ENCODE measurements around the gene IFNL2. TPM values are rescaled to one million over a fixed set of nuclear protein-coding genes. Genes with fewer than 3 reads are reported as not detected.

The IFNL2 gene
- total RNA-seq, 1 experiment from 2014 or later, result not detected

GRCh38 chr19:39306075-39306474 lies 37.9 kb downstream of the IFNL2 start:
- intact Hi-C loops (cut with micrococcal nuclease; ENCODE audit: unreplicated experiment), result no loop called here
- peak overlapping the region; percentile 91 for H3K27ac Mint-ChIP-seq (ENCODE audit: unreplicated experiment)
- peaks cover 60% of the 10 kb centered on the region for H3K36me3 Mint-ChIP-seq (ENCODE audit: insufficient read depth, unreplicated experiment)
- no peaks in the 10 kb centered on the region for H3K9me3 Mint-ChIP-seq (ENCODE audit: unreplicated experiment)
- CTCF ChIA-PET, result interaction anchor here (0.6 kb wide), 1 partner anchor 55 kb away, joined by 9 read pairs; no protein-coding TSS in a partner anchor
- H3K4me3 Mint-ChIP-seq (ENCODE audit: unreplicated experiment), result peak overlapping the region; percentile 86
- peaks cover 65% of the 10 kb centered on the region for H3K4me1 ChIP-seq
- POLR2A ChIA-PET, result no interaction called here
- H3K27me3 ChIP-seq (replicated peaks; ENCODE audit: control insufficient read depth, insufficient read depth, low read length), result no peaks in the 10 kb centered on the region
- TF ChIP-seq, protein P1, sequence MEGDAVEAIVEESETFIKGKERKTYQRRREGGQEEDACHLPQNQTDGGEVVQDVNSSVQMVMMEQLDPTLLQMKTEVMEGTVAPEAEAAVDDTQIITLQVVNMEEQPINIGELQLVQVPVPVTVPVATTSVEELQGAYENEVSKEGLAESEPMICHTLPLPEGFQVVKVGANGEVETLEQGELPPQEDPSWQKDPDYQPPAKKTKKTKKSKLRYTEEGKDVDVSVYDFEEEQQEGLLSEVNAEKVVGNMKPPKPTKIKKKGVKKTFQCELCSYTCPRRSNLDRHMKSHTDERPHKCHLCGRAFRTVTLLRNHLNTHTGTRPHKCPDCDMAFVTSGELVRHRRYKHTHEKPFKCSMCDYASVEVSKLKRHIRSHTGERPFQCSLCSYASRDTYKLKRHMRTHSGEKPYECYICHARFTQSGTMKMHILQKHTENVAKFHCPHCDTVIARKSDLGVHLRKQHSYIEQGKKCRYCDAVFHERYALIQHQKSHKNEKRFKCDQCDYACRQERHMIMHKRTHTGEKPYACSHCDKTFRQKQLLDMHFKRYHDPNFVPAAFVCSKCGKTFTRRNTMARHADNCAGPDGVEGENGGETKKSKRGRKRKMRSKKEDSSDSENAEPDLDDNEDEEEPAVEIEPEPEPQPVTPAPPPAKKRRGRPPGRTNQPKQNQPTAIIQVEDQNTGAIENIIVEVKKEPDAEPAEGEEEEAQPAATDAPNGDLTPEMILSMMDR (IDR thresholded peaks at IDR 0.05; ENCODE audit: insufficient read depth in 1 of 2, low read depth in 1 of 2, low read length in 1 of 2, severe bottlenecking in 1 of 2, unreplicated experiment in 1 of 2), result no peak
- H3K9me3 ChIP-seq, result no peaks in the 10 kb centered on the region
- peaks cover 59% of the 10 kb centered on the region for H3K4me1 Mint-ChIP-seq (ENCODE audit: low read depth, unreplicated experiment)
- no peaks in the 10 kb centered on the region; the same call in 1 of the 2 replicates for H3K36me3 ChIP-seq (ENCODE audit: control insufficient read depth, insufficient read depth, low read length)
- no peak overlapping the region for H3K4me3 ChIP-seq (ENCODE audit: low read depth, low read length)
- DNase-seq, result no peak
- no peaks in the 10 kb centered on the region for H3K27me3 Mint-ChIP-seq (ENCODE audit: insufficient read depth, unreplicated experiment)
- BruUV-seq (replicated peaks), result no TSS peak

DNA sequence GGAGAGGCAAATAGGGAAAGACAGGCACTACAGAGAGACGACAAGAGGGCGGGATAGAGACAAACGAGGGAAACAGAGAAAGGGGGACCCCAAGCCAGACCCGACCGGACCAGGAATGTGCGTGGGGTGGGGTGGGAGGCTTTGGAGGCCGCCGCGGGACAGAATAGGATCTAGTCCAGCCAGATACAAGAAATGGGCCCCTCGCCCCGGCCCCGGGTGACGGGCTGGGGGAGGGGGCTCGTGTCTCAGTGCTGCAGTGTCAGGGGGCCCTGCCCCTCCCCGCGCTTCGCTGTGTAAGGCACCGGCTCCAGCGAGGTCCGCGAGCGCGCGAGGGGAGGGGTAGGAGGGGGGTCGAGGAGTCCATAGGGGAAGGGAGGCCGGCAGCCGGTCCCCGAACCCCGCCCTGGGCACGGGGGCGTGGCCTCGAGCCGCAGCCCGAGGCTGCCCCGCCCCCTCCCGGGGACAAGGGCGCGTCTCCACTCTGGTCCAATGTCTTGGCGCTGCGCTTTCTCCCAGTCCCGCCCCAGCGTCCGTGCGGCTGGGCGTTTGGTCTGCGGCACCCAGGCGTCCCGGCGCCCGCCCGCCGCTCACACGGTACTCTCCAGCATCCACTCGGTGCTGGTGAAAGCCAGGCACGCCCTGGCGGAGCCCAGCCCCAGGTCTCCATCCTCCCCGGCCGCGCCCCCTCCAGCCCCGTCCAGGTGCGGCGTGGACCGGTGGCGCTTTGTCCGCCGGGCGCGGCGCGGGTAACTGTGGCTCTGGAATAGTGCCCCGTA lies 39.0 kb downstream of the IFNL2 start:
- Mint-ChIP-seq H3K27me3 (ENCODE audit: insufficient read depth, unreplicated experiment) (no peaks in the 10 kb centered on the region), H3K4me1 (ENCODE audit: low read depth, unreplicated experiment) (peaks cover 60% of the 10 kb centered on the region), H3K27ac (ENCODE audit: unreplicated experiment) (peak overlapping the region; percentile 91), H3K36me3 (ENCODE audit: insufficient read depth, unreplicated experiment) (peaks cover 71% of the 10 kb centered on the region), H3K4me3 (ENCODE audit: unreplicated experiment) (peak overlapping the region; percentile 86), H3K9me3 (ENCODE audit: unreplicated experiment) (no peaks in the 10 kb centered on the region)
- peak overlapping the region; percentile 65 for H3K4me3 ChIP-seq (ENCODE audit: low read depth, low read length)
- intact Hi-C loops (cut with micrococcal nuclease; ENCODE audit: unreplicated experiment), result no loop called here
- H3K4me1 ChIP-seq, result peaks cover 59% of the 10 kb centered on the region
- peak; percentile 89 to 91 for DNase-seq
- no peaks in the 10 kb centered on the region for H3K9me3 ChIP-seq
- ChIA-PET CTCF (no interaction called here), POLR2A (interaction anchor here (0.7 kb wide), 1 partner anchor 33 kb away, joined by 4 read pairs; no protein-coding TSS in a partner anchor)
- TF ChIP-seq, protein P1 (IDR thresholded peaks at IDR 0.05; ENCODE audit: insufficient read depth in 1 of 2, low read depth in 1 of 2, low read length in 1 of 2, severe bottlenecking in 1 of 2, unreplicated experiment in 1 of 2), result no peak
- H3K36me3 ChIP-seq (ENCODE audit: control insufficient read depth, insufficient read depth, low read length), result no peaks in the 10 kb centered on the region; the same call in 1 of the 2 replicates
- no TSS peak for BruUV-seq (replicated peaks)
- H3K27me3 ChIP-seq (replicated peaks; ENCODE audit: control insufficient read depth, insufficient read depth, low read length), result no peaks in the 10 kb centered on the region

- Histone ChIP-seq H3K4me3 (ENCODE audit: low read depth, low read length) (peak overlapping the region; percentile 65), H3K4me1 (peaks cover 54% of the 10 kb centered on the region), H3K36me3 (ENCODE audit: control insufficient read depth, insufficient read depth, low read length) (no peaks in the 10 kb centered on the region; the same call in 1 of the 2 replicates), H3K9me3 (no peaks in the 10 kb centered on the region), H3K27me3 (replicated peaks; ENCODE audit: control insufficient read depth, insufficient read depth, low read length) (no peaks in the 10 kb centered on the region)
- intact Hi-C loops (cut with micrococcal nuclease; ENCODE audit: unreplicated experiment), result loop anchor here (1.0 to 2.0 kb wide), 2 partner anchors 12 to 57 kb away; partner anchors contain the start of gene LRFN1
- ChIA-PET POLR2A (interaction anchor here (0.7 kb wide), 1 partner anchor 33 kb away, joined by 4 read pairs; no protein-coding TSS in a partner anchor), CTCF (no interaction called here)
- peak in 1 of 2 experiments; percentile 73 for DNase-seq
- TF ChIP-seq, protein P1 (IDR thresholded peaks at IDR 0.05; ENCODE audit: insufficient read depth in 1 of 2, low read depth in 1 of 2, low read length in 1 of 2, severe bottlenecking in 1 of 2, unreplicated experiment in 1 of 2), result peak in 1 of 2 experiments; percentile 19
- Mint-ChIP-seq H3K36me3 (ENCODE audit: insufficient read depth, unreplicated experiment) (peaks cover 77% of the 10 kb centered on the region), H3K4me1 (ENCODE audit: low read depth, unreplicated experiment) (peaks cover 56% of the 10 kb centered on the region), H3K4me3 (ENCODE audit: unreplicated experiment) (peak overlapping the region; percentile 86), H3K9me3 (ENCODE audit: unreplicated experiment) (no peaks in the 10 kb centered on the region), H3K27ac (ENCODE audit: unreplicated experiment) (peak overlapping the region; percentile 60), H3K27me3 (ENCODE audit: insufficient read depth, unreplicated experiment) (no peaks in the 10 kb centered on the region)
- TSS peak; percentile 19 for BruUV-seq (replicated peaks)
Measured at GRCh38 chr19:39307822-39308530, 39.8 kb downstream of the IFNL2 start.
